ENCODE measurements around the gene PARP9. TPM values are rescaled to one million over a fixed set of nuclear protein-coding genes. Genes with fewer than 3 reads are reported as not detected.

The PARP9 gene
- total and polyA plus RNA-seq, 10 of the 15 experiments (the other 5 are each of a cell fraction or from before 2014, with no cell fraction given) = 34.0 to 122 (median 46.1) TPM

- TF ChIP-seq MYC (IDR thresholded peaks at IDR 0.05; ENCODE audit: insufficient read depth, insufficient read length, insufficient replicate concordance, low read length, severe bottlenecking) (no peak), RCOR1 (conservative IDR thresholded peaks at IDR 0.05; ENCODE audit: low read depth, low read length) (no peak), EP300 (IDR thresholded peaks at IDR 0.05; ENCODE audit: borderline replicate concordance in 1 of 2, control insufficient read depth in 1 of 2, low read depth in 2 of 2, low read length in 2 of 2) (peak; percentile 61 to 68; a peak in 2 of 4 replicates), YBX1 (IDR thresholded peaks at IDR 0.05) (no peak), KLF5 (IDR thresholded peaks at IDR 0.05; ENCODE audit: partially characterized antibody) (no peak), CREB1 (IDR thresholded peaks at IDR 0.05; ENCODE audit: low read depth) (no peak), TAF1 (IDR thresholded peaks at IDR 0.05; ENCODE audit: borderline replicate concordance, low read depth, low read length) (no peak), BCLAF1 (IDR thresholded peaks at IDR 0.05) (no peak), JUNB (IDR thresholded peaks at IDR 0.05) (no peak), ZNF592 (IDR thresholded peaks at IDR 0.05) (no peak), ZBTB4 (CRISPR knock-in tag; IDR thresholded peaks at IDR 0.05) (no peak), TBL1XR1 (IDR thresholded peaks at IDR 0.05; ENCODE audit: low read depth, low read length) (no peak)
Observed at GRCh38 chr3:122572940-122573412, 8.9 kb upstream of the PARP9 start (continued).

Measured in GM12878 (cell line).